HPDE6-E6E7 (cell line): ENCODE measurements around the gene RARRES2.

Experiments used
- DNase-seq: peaks from one replicate; pipeline ENCODE4 v3.0.0; 2011; ENCODE audit warnings: missing footprints; ENCODE audit errors: extremely low spot score

The RARRES2 gene

DNA sequence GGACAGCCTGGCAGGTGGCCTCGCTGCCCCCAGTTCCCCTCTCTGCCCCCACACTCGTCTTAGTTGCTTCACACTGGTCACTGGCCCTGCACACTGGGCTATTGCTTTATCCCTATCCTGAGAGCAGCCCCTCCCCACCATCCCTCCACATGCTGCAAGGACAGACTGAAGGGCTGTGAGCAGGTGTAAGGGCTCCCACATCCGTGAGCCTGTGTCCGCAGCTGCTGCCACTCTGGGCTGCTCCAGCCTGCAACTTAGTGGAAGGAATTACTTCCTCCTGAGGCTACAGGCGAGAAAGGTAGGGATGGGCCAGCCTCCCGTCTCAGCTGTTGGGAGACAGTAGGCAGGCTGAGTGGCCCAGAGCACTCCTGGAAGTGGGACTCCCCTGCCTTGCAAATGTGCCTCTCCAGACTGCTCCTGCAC, 3.8 kb downstream of the RARRES2 start:
- DNase-seq, result no peak

GRCh38 chr7:150337179-150337578, 4.2 kb downstream of the RARRES2 start:
- no peak for DNase-seq

DNA sequence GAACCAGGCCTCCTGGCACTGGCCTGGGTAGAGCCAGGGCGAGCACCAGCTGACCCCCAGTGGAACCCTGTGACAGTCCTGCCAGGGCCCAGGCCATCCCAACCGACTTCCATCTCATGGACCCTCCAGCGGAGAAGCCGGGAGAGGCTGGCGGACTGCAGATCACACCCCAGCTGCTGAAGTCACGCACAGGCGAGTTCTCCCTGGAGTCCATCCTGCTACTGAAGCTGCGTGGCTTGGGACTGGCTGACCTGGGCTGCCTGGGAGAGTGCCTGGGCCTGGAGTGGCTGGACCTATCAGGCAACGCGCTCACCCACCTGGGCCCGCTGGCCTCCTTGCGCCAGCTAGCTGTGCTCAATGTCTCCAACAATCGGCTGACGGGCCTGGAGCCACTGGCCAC, 4.7 kb downstream of the RARRES2 start:
- no peak for DNase-seq

- no peak for DNase-seq
These were observed 5.7 kb downstream of the RARRES2 start for GRCh38 chr7:150335774-150336112.

GRCh38 chr7:150335108-150335773, 6.2 kb downstream of the RARRES2 start:
- no peak for DNase-seq

GRCh38 chr7:150334108-150334507, 7.3 kb downstream of the RARRES2 start:
- DNase-seq, result no peak

DNA sequence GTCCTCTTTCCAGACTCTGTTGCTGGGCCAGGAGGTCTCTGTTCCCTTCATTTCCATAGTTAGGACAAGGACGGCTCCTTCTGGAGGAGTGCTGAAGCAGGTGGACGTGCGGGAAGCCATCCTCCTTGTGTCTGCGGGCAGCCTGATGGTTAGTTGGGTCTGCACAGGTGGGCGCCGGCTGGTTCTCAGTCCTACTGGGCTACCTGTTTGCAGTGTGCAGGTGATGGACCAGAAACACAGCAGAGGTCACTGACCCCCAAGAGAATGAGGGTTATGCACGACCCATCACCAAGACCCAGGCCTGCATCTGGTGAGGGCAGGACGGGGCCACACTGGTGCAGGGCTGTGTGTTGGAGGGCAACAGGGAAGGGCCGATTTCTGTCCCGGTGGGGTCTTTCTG, 7.8 kb downstream of the RARRES2 start:
- DNase-seq, result no peak

- no peak for DNase-seq
These were observed 8.4 kb downstream of the RARRES2 start for GRCh38 chr7:150332852-150333635.

- DNase-seq, result no peak
These were observed 11.1 kb downstream of the RARRES2 start for GRCh38 chr7:150330211-150330885.

DNA sequence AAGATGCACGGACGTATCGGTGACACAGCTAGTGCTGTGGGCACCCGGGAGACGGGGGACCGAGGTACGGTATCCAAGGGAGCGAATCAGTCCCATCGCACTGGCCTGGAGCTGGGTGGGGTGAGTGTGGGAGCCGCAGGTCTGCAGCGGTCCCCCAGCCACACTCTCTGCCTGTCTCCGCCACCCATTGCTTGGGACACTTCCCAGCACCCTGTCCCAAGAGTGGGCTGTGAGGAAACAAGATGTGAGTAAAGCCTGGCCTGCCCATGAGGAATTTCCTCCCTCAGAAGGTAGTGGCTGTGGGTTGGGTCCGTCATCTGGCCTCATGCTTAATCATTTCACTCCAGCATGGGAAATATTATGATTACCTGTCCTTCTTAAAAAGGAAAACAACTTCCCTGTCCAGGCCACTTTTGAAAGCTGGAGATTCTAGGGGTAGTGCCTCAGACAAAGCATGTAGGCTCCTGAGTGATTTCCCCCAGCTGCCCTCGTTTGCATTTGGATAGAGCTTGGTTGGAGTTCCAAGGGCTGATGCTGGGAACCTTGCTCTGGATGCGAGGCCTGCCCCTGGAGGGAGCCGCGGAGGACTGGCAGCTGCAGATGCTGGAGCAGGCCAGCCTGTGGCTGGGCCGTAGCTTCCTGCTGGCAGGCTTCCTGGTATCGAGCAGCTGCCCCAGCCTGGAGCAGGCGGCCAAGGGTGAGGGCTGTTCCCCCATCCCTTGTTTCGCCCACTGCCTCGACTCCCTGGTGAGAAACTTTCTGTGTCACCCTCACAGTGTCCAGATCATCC, 11.9 kb downstream of the RARRES2 start:
- no peak for DNase-seq

GRCh38 chr7:150327308-150327707, 14.1 kb downstream of the RARRES2 start:
- no peak for DNase-seq

- no peak for DNase-seq
These were observed 14.7 kb downstream of the RARRES2 start for GRCh38 chr7:150326657-150327268.

DNA sequence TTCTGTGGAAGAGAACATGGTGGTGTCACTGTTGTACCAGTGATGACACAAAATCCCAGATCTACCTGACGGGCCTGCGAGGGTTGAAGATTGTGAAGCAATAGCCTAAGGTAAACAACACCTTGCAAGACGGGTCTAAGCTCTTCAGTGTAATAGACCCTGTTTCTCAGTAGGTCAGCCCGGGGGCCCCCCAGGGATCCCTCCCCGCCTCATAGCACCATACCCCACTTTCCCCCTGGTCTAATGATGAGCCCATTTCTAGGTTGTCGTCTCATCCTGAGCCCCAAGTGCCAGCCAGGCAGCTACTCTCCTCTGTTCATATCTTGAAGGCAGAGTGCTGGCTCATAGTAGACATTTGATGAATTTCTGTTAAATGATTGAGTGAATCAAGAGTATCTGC, 15.5 kb downstream of the RARRES2 start:
- DNase-seq, result no peak

DNA sequence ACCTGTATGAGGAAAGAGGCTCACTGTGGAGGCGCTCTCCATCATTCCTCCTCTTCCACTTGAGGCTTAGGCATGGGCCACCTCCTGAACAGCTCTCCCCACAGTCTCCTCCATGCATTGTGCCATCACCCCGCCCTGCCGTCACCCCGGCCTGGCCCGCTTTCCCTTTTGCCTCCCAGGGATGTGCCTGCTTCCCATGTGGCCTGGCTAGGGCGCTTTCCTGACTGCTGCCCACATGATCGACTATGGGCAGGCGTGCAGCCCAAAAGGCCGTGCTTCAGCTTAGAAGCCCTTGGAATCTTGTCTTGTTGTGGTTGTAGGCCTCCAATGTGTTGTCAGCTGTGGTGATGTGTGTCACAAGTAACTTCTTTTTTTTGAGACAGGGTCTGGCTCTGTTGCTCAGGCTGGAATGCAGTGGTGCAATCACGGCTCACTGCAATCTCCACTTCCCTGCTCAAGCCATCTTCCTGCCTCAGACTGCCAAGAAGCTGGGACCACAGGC, 16.3 kb downstream of the RARRES2 start:
- DNase-seq, result no peak

DNA sequence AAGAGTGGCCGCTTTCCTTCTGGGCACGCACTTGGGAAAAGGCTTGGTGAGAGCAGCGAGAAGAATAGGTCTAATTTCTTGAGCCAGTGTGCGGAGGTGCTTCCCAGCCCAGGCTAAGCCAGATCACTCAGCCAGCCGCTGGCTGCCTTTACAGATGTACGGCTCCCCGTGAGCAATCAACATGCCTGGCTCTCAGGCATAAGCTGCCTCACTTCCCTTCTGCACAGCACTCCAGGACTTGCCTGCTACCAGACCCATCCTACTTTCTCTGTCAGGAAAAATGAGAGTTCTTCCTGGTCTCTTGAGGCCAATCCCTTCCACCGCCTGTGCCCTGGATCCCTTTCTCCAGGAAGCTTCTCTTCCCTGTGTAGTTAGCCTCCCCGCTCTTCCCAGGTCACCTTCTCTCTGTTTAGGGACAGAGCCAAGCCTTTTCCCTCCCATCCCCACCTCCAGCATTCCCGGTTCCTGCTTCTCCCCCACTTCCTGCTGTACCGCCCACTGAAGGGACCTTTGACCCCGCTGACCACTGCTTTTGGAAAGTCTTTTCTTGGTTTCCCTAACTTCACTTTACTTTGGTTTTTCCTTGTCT, 17.0 kb downstream of the RARRES2 start:
- no peak for DNase-seq

DNA sequence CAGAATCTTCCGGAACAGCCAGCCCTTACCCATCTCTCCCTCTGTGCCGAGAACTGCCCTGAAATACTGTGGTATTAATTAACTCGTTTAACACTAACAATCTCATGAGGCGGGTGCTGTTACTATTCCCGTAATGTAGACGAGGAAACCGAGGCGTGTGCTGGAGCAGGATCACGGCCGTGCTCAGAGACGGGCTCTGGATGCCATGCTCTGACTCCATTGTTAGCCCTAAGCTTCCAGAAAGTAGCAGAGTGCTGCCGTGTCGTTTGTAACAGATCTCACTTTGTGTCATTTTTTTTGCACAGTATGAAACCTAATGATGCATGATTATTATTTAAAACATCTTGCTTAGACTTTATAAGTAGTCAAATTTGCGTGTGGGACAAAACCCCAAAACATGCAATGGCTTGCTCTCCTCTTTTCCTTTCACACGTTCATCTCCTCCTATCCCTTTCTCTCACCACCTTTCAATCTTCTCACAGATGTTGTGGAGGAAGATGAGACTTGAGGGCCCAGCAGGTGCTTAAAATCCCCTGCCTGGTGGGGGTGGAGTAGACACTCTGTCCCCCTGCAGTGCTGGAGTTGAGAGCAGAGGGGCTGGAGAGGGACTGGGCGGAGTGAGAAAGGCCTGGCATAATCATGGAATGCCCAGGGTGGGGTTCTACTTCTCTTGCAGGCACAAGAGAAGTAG, 17.6 kb downstream of the RARRES2 start:
- DNase-seq, result no peak

DNA sequence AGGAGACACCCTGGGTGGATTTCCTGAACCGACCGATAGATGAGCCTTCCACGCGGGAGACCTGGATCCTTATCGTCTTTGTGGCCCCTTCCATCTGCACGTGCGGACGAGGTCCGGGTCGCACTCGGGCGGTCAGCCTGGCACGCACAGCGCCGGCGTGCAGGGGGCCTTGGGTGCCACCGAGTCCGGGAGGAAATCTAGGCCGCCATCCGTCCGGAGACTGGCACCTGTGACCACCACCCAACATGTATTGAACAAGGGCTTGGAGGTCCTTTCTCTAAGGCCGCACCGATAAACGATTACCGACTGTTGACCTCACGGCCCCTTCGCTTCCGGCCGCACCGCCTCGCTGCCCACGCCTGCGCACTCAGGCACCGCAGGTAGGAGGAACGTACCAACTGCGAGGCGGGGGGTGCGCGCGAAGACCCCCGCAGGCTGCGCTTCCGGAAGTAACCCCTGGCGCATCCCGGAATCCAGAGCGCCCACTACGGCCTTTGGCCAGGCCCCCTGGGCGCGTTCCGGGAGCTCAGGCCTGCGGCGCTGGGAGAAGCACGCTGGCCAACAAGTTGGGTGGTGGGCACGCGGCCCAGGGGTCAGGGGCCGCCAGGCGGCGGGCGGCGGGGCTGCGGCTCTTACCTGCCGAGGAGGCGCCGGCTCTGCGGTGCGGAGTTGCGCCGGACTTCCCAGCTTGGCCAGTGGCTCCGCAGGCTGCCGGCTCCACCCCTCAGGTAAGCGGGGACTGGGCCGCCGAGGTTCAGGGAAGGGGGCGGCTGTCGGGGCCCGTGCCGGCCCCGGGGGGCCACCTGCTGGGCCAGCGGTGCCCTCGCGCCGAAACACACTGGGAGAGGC, 18.4 kb downstream of the RARRES2 start, which contains the start of the genes ACTR3C and LRRC61:
Gene ACTR3C (minus strand): TSS at position 713 of the 849 bp plus-strand sequence. CDS start 28,249 bp downstream, outside the sequence.
Gene LRRC61 (plus strand): TSS at position 523 of the 849 bp plus-strand sequence. CDS start 13,507 bp downstream, outside the sequence.
- DNase-seq, result peak; percentile 49

DNA sequence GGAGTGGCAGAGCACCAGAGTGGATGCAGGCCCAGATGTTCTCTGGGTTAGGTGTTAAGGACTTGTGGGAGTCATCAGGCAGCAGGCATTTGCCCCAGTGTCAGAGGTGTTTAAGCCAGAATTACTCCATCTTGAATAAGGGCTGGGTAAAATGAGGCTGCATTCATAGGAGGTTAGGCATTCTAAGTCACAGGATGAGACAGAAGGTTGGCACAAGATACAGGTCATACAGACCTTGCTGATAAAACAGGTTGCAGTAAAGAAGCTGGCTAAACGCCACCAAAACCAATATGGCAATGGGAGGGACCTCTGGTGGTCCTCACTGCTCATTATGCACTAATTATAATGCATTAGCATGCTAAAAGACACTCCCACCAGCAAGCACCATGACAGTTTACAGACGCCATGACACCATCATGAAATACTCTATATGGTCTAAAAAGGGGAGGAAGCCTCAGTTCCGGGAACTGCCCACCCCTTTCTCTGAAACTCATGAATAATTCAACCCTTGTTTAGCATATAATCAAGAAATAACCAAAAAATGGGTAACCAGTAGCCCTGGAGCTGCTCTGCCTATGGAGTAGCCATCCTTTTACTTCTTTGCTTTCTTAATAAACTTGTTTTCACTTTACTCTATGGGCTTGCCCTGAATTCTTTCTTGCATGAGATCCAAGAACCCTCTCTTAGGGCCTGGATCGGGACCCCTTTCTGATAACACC, 19.2 kb downstream of the RARRES2 start:
- DNase-seq, result no peak

DNA sequence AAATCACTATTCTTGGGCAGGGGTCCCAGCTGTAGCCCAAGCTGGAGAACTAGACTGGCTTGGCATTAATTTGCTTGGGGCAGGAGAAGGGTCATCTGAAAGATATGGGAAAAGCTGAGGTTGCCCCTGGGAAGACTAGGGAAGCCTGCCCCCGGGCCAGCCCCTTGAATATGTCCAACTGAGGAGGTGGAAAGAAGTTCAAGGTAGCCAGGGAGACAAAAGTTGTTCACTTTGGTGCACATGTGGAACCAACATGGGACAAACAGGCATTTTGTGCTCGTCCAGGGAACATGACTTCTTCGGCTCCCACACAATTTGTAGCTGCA, 19.7 kb downstream of the RARRES2 start:
- no peak for DNase-seq
